HEK293 (cell line): ENCODE data around the gene DIP2C.

ENCODE experiments used
- CTCF ChIA-PET: fragments of 350-600 bp; formaldehyde crosslinking; extraction: SDS; loops from one replicate; lab custom pipeline; 2021; ENCODE audit warnings: antibody characterized with exemption; lab: Yijun Ruan, JAX
- POLR2A ChIA-PET: fragments of 300-600 bp; formaldehyde crosslinking; extraction: SDS; loops from one replicate; lab custom pipeline; 2020; ENCODE audit warnings: antibody characterized with exemption, inconsistent platforms; lab: Yijun Ruan, JAX
- H3K27ac ChIP-seq: fragments of 200-500 bp; sonication (Bioruptor generic); 2 replicates; pipeline ENCODE4 v1.5.1; 2014; ENCODE audit warnings: low read depth, low read length, control low read depth, inconsistent platforms; ENCODE audit errors: extremely low read depth
- H3K36me3 ChIP-seq, 2 experiments: fragments of 200-500 bp in 1 of 2; sonication (Bioruptor generic) in 1 of 2; 1 replicate in 1 of 2; 2 replicates in 1 of 2; pipeline ENCODE4 v1.5.1; 2014 to 2017; ENCODE audit warnings: inconsistent platforms in 2 of 2, low read length in 2 of 2; ENCODE audit not compliant: control insufficient read depth in 2 of 2, insufficient read depth in 1 of 2
- H3K4me1 ChIP-seq: fragments of 200-500 bp; sonication (Bioruptor generic); 2 replicates; pipeline ENCODE4 v1.5.1; 2014; ENCODE audit warnings: mild to moderate bottlenecking, low read length, inconsistent platforms; ENCODE audit not compliant: control insufficient read depth, insufficient read depth
- H3K4me3 ChIP-seq: 2 replicates; pipeline ENCODE4 v1.5.1; 2011; ENCODE audit warnings: low read depth, mild to moderate bottlenecking, control low read depth, low read length, moderate library complexity
- H3K9me3 ChIP-seq: fragments of 200-500 bp; sonication (Bioruptor generic); 2 replicates; pipeline ENCODE4 v1.5.1; 2014; ENCODE audit warnings: low read depth, low read length, inconsistent platforms; ENCODE audit not compliant: control insufficient read depth, insufficient read depth
- MYNN ChIP-seq: fragments of 450-650 bp; formaldehyde crosslinking; IDR thresholded peaks from 2 replicates; pipeline ENCODE4 v1.5.1; 2016; ENCODE audit warnings: missing biosample characterization, missing genetic modification characterization, borderline replicate concordance
- REPIN1 ChIP-seq: fragments of 450-650 bp; formaldehyde crosslinking; IDR thresholded peaks from 2 replicates; pipeline ENCODE4 v1.5.1; 2017; ENCODE audit warnings: missing biosample characterization, missing genetic modification characterization, low read depth
- ZBTB21 ChIP-seq: fragments of 450-650 bp; formaldehyde crosslinking; IDR thresholded peaks from 2 replicates; pipeline ENCODE4 v1.5.1; 2017; ENCODE audit warnings: missing biosample characterization, missing genetic modification characterization
- ZEB2 ChIP-seq: fragments of 450-650 bp; formaldehyde crosslinking; IDR thresholded peaks from 2 replicates; pipeline ENCODE4 v1.5.1; 2016; ENCODE audit warnings: missing biosample characterization, missing genetic modification characterization
- ZNF10 ChIP-seq: fragments of 450-650 bp; formaldehyde crosslinking; IDR thresholded peaks from 2 replicates; pipeline ENCODE4 v1.5.1; 2017; ENCODE audit warnings: missing biosample characterization, missing genetic modification characterization
- ZNF132 ChIP-seq: fragments of 450-650 bp; formaldehyde crosslinking; IDR thresholded peaks from 2 replicates; pipeline ENCODE4 v1.5.1; 2017; ENCODE audit warnings: missing biosample characterization, missing genetic modification characterization, borderline replicate concordance
- ZNF140 ChIP-seq: fragments of 450-650 bp; formaldehyde crosslinking; IDR thresholded peaks from 2 replicates; pipeline ENCODE4 v1.5.1; 2016; ENCODE audit warnings: missing biosample characterization, missing genetic modification characterization
- ZNF16 ChIP-seq: fragments of 450-650 bp; formaldehyde crosslinking; IDR thresholded peaks from 2 replicates; pipeline ENCODE4 v1.5.1; 2016; ENCODE audit warnings: low read depth, missing biosample characterization, missing genetic modification characterization
- ZNF211 ChIP-seq: fragments of 450-650 bp; formaldehyde crosslinking; IDR thresholded peaks from 2 replicates; pipeline ENCODE4 v1.5.1; 2016; ENCODE audit warnings: low read depth, missing biosample characterization, missing genetic modification characterization
- ZNF311 ChIP-seq: fragments of 450-650 bp; formaldehyde crosslinking; IDR thresholded peaks from 2 replicates; pipeline ENCODE4 v1.5.1; 2017; ENCODE audit warnings: missing biosample characterization, missing genetic modification characterization, borderline replicate concordance
- ZNF350 ChIP-seq: fragments of 450-650 bp; formaldehyde crosslinking; IDR thresholded peaks from 2 replicates; pipeline ENCODE4 v1.5.0; 2017; ENCODE audit warnings: missing biosample characterization, mild to moderate bottlenecking, missing genetic modification characterization
- ZNF416 ChIP-seq: fragments of 450-650 bp; formaldehyde crosslinking; IDR thresholded peaks from 2 replicates; pipeline ENCODE4 v1.5.1; 2016; ENCODE audit warnings: missing biosample characterization, missing genetic modification characterization
- ZNF514 ChIP-seq: fragments of 450-650 bp; formaldehyde crosslinking; IDR thresholded peaks from 2 replicates; pipeline ENCODE4 v1.5.1; 2016; ENCODE audit warnings: missing biosample characterization, missing genetic modification characterization
- ZNF529 ChIP-seq: fragments of 450-650 bp; formaldehyde crosslinking; IDR thresholded peaks from 2 replicates; pipeline ENCODE4 v1.5.1; 2017; ENCODE audit warnings: missing genetic modification characterization, missing biosample characterization; ENCODE audit not compliant: insufficient replicate concordance
- ZNF571 ChIP-seq: fragments of 450-650 bp; formaldehyde crosslinking; IDR thresholded peaks from 2 replicates; pipeline ENCODE4 v1.5.0; 2017; ENCODE audit warnings: missing biosample characterization, missing genetic modification characterization
- ZNF791 ChIP-seq: fragments of 450-650 bp; formaldehyde crosslinking; IDR thresholded peaks from 2 replicates; pipeline ENCODE4 v1.5.1; 2016; ENCODE audit warnings: missing biosample characterization, missing genetic modification characterization
- ZSCAN23 ChIP-seq: fragments of 450-650 bp; formaldehyde crosslinking; IDR thresholded peaks from 2 replicates; pipeline ENCODE4 v1.5.1; 2016; ENCODE audit warnings: missing biosample characterization, missing genetic modification characterization
- ZSCAN30 ChIP-seq: fragments of 450-650 bp; IDR thresholded peaks from 2 replicates; pipeline ENCODE4 v1.5.1; 2018; ENCODE audit warnings: missing biosample characterization, mild to moderate bottlenecking, missing genetic modification characterization, moderate library complexity
- ZXDB ChIP-seq: fragments of 450-650 bp; formaldehyde crosslinking; IDR thresholded peaks from 2 replicates; pipeline ENCODE4 v1.5.1; 2016; ENCODE audit warnings: missing biosample characterization, missing genetic modification characterization
- TF ChIP-seq, protein P1 (sequence below): fragments of 450-650 bp; IDR thresholded peaks from 2 replicates; pipeline ENCODE4 v1.5.1; 2018; ENCODE audit warnings: missing biosample characterization, mild to moderate bottlenecking, missing genetic modification characterization
- TF ChIP-seq, protein P2 (sequence below): fragments of 450-650 bp; formaldehyde crosslinking; IDR thresholded peaks from 2 replicates; pipeline ENCODE4 v1.5.1; 2016; ENCODE audit warnings: missing biosample characterization, missing genetic modification characterization
- TF ChIP-seq, protein P3 (sequence below): fragments of 450-650 bp; formaldehyde crosslinking; IDR thresholded peaks from 2 replicates; pipeline ENCODE4 v1.5.1; 2016; ENCODE audit warnings: missing biosample characterization, missing genetic modification characterization, borderline replicate concordance
- TF ChIP-seq, protein P4 (sequence below): fragments of 450-650 bp; IDR thresholded peaks from 2 replicates; pipeline ENCODE4 v1.5.1; 2018; ENCODE audit warnings: missing biosample characterization, missing genetic modification characterization
- TF ChIP-seq, protein P5 (sequence below): fragments of 450-650 bp; formaldehyde crosslinking; IDR thresholded peaks from 2 replicates; pipeline ENCODE4 v1.5.1; 2016; ENCODE audit warnings: missing biosample characterization, missing genetic modification characterization
- TF ChIP-seq, protein P6 (sequence below): fragments of 450-650 bp; formaldehyde crosslinking; IDR thresholded peaks from 2 replicates; pipeline ENCODE4; 2016; ENCODE audit warnings: missing biosample characterization, missing genetic modification characterization

DIP2C gene

DNA sequence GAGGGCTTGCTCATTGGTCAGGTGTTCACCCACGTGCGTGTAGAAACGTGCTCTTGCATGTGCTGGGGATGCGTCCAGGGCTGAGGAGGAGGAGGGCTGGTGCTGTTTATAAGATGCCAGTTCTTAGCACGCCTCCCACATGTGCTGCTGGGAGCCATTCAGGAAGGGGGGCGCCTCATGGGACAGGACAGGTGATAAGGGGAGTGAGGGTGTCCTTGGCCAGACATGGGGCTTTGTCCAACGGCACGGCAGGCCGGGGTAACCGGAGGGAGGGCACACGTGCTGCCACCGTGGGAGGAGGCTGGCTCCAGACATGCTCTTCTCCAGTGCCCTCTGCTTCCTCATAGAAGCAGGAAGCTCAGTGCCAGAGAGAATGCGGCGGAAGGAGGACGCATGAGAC is 404.3 kb downstream of the DIP2C start:
- H3K9me3 ChIP-seq, result no peaks in the 10 kb centered on the region
- H3K36me3 ChIP-seq, result peaks cover 0 to 75% of the 10 kb centered on the region in 2 experiments; a peak in 1 of 3 replicates
- CTCF ChIA-PET, result no interaction called here
- no peak overlapping the region for H3K4me3 ChIP-seq
- POLR2A ChIA-PET, result no interaction called here
- H3K4me1 ChIP-seq, result no peaks in the 10 kb centered on the region
- H3K27ac ChIP-seq, result no peak overlapping the region
- TF ChIP-seq ZNF571 (no peak), ZNF211 (tag by site-specific recombination) (no peak), ZNF311 (no peak)
- TF ChIP-seq, protein P1, sequence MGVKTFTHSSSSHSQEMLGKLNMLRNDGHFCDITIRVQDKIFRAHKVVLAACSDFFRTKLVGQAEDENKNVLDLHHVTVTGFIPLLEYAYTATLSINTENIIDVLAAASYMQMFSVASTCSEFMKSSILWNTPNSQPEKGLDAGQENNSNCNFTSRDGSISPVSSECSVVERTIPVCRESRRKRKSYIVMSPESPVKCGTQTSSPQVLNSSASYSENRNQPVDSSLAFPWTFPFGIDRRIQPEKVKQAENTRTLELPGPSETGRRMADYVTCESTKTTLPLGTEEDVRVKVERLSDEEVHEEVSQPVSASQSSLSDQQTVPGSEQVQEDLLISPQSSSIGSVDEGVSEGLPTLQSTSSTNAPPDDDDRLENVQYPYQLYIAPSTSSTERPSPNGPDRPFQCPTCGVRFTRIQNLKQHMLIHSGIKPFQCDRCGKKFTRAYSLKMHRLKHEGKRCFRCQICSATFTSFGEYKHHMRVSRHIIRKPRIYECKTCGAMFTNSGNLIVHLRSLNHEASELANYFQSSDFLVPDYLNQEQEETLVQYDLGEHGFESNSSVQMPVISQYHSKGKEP, result no peak
- TF ChIP-seq, protein P2, sequence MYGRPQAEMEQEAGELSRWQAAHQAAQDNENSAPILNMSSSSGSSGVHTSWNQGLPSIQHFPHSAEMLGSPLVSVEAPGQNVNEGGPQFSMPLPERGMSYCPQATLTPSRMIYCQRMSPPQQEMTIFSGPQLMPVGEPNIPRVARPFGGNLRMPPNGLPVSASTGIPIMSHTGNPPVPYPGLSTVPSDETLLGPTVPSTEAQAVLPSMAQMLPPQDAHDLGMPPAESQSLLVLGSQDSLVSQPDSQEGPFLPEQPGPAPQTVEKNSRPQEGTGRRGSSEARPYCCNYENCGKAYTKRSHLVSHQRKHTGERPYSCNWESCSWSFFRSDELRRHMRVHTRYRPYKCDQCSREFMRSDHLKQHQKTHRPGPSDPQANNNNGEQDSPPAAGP (tag by site-specific recombination), result no peak

DNA sequence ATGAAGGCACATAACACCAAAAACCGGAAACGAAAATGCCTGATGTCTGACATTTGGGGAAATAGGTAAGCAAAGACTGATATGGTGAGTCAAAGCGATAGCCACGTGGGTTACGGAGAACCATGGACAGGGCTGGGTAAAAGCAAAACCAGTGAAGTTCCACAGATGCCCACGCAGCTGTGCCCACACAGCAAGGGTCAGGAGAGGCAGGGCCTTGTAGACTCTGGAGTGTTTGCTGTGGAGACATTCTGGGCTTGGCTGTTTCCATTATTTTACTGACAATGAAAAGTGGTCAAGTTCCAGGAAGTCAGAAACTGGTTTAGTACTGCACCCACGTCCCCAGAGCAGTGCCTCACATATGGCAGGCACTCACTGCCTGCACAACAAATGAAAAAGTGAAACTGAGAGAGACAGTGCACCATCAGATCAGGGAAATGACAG is 405.5 kb downstream of the DIP2C start:
- ChIA-PET POLR2A (no interaction called here), CTCF (no interaction called here)
- TF ChIP-seq ZEB2 (tag by site-specific recombination), result no peak
- TF ChIP-seq ZBTB21, result no peak
- TF ChIP-seq ZNF571, result no peak
- TF ChIP-seq, protein P3, sequence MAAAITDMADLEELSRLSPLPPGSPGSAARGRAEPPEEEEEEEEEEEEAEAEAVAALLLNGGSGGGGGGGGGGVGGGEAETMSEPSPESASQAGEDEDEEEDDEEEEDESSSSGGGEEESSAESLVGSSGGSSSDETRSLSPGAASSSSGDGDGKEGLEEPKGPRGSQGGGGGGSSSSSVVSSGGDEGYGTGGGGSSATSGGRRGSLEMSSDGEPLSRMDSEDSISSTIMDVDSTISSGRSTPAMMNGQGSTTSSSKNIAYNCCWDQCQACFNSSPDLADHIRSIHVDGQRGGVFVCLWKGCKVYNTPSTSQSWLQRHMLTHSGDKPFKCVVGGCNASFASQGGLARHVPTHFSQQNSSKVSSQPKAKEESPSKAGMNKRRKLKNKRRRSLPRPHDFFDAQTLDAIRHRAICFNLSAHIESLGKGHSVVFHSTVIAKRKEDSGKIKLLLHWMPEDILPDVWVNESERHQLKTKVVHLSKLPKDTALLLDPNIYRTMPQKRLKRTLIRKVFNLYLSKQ (tag by site-specific recombination), result no peak
- no peak for TF ChIP-seq ZNF416 (tag by site-specific recombination)
- TF ChIP-seq ZXDB, result no peak
- TF ChIP-seq ZNF529 (tag by site-specific recombination), result no peak
- no peak for TF ChIP-seq ZNF350 (tag by site-specific recombination)
- TF ChIP-seq, protein P4, sequence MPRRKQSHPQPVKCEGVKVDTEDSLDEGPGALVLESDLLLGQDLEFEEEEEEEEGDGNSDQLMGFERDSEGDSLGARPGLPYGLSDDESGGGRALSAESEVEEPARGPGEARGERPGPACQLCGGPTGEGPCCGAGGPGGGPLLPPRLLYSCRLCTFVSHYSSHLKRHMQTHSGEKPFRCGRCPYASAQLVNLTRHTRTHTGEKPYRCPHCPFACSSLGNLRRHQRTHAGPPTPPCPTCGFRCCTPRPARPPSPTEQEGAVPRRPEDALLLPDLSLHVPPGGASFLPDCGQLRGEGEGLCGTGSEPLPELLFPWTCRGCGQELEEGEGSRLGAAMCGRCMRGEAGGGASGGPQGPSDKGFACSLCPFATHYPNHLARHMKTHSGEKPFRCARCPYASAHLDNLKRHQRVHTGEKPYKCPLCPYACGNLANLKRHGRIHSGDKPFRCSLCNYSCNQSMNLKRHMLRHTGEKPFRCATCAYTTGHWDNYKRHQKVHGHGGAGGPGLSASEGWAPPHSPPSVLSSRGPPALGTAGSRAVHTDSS, result no peak
- TF ChIP-seq MYNN, result no peak
- no peak for TF ChIP-seq ZNF132
- TF ChIP-seq ZNF514 (tag by site-specific recombination), result no peak
- Histone ChIP-seq H3K4me1 (no peaks in the 10 kb centered on the region), H3K4me3 (no peak overlapping the region), H3K36me3 (peaks cover 0 to 80% of the 10 kb centered on the region in 2 experiments; a peak in 1 of 3 replicates), H3K9me3 (no peaks in the 10 kb centered on the region), H3K27ac (no peak overlapping the region)

DNA sequence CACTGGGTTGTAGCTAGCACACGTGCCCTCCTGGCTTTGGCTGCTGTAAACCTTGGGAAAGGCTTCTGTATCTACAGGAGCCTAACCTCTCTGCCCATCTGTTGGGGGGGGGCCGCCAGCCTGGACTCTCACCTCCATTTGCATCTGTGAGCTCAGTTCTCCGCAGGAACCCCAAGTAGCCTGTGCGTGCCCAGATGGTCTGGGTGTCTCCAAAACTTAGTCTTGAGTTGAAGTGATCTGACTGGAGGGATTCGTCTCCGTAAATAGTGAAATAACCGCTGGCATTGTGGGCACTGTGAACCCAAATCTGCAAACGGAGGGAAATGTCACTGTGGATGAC is 406.4 kb downstream of the DIP2C start:
- ChIA-PET POLR2A (no interaction called here), CTCF (no interaction called here)
- H3K9me3 ChIP-seq, result no peaks in the 10 kb centered on the region
- peaks cover 0 to 76% of the 10 kb centered on the region in 2 experiments; a peak in 1 of 3 replicates for H3K36me3 ChIP-seq
- H3K4me1 ChIP-seq, result no peaks in the 10 kb centered on the region
- no peak overlapping the region for H3K4me3 ChIP-seq
- H3K27ac ChIP-seq, result no peak overlapping the region
- TF ChIP-seq, protein P5, sequence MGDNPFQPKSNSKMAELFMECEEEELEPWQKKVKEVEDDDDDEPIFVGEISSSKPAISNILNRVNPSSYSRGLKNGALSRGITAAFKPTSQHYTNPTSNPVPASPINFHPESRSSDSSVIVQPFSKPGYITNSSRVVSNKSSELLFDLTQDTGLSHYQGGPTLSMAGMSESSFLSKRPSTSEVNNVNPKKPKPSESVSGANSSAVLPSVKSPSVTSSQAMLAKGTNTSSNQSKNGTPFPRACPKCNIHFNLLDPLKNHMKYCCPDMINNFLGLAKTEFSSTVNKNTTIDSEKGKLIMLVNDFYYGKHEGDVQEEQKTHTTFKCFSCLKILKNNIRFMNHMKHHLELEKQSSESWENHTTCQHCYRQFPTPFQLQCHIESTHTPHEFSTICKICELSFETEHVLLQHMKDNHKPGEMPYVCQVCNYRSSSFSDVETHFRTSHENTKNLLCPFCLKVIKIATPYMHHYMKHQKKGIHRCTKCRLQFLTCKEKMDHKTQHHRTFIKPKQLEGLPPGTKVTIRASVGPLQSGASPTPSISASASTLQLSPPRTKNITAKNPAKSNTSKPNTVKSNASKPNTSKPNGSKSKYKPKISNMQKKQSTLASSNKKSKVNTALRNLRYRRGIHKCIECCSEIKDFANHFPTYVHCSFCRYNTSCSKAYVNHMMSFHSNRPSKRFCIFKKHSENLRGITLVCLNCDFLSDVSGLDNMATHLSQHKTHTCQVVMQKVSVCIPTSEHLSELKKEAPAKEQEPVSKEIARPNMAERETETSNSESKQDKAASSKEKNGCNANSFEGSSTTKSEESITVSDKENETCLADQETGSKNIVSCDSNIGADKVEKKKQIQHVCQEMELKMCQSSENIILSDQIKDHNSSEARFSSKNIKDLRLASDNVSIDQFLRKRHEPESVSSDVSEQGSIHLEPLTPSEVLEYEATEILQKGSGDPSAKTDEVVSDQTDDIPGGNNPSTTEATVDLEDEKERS, result no peak
- no peak for TF ChIP-seq ZNF791 (tag by site-specific recombination)
- TF ChIP-seq, protein P6, sequence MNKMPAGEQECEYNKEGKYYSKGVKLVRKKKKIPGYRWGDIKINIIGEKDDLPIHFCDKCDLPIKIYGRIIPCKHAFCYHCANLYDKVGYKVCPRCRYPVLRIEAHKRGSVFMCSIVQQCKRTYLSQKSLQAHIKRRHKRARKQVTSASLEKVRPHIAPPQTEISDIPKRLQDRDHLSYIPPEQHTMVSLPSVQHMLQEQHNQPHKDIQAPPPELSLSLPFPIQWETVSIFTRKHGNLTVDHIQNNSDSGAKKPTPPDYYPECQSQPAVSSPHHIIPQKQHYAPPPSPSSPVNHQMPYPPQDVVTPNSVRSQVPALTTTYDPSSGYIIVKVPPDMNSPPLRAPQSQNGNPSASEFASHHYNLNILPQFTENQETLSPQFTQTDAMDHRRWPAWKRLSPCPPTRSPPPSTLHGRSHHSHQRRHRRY (tag by site-specific recombination), result no peak
- no peak for TF ChIP-seq ZNF16 (tag by site-specific recombination)
- TF ChIP-seq ZSCAN30, result no peak
- no peak for TF ChIP-seq ZNF140 (tag by site-specific recombination)
- TF ChIP-seq ZSCAN23 (tag by site-specific recombination), result no peak
- TF ChIP-seq REPIN1, result no peak
- TF ChIP-seq ZNF10, result no peak
